SK-N-SH treated with all-trans-retinoic acid at 6 μM for 48 hours (cell line): Measurements from ENCODE around the gene ZBTB38.

Source experiments
- ATAC-seq: fragments of 200-7000 bp; cut with Tn5 transposase; 3 replicates; pipeline ENCODE4 v1.9.1; 2020; ENCODE audit warnings: mild to moderate bottlenecking, moderate library complexity
- ARNTL ChIP-seq: fragments of 450-650 bp; formaldehyde crosslinking; IDR thresholded peaks from 2 replicates; pipeline ENCODE4 v1.5.0; 2020; ENCODE audit warnings: low read depth, mild to moderate bottlenecking, moderate library complexity, borderline replicate concordance
- BACH2 ChIP-seq: fragments of 250-450 bp; sonication (Bioruptor Pico); IDR thresholded peaks from 2 replicates; pipeline ENCODE4 v1.9.0; 2021; ENCODE audit warnings: mild to moderate bottlenecking, borderline replicate concordance
- CSDC2 ChIP-seq: fragments of 250-450 bp; sonication (Bioruptor Pico); IDR thresholded peaks from 2 replicates; pipeline ENCODE4 v1.5.0; 2020; ENCODE audit warnings: mild to moderate bottlenecking, moderate library complexity
- CSRNP3 ChIP-seq: fragments of 250-450 bp; sonication (Bioruptor Pico); IDR thresholded peaks from 2 replicates; pipeline ENCODE4 v1.5.1; 2021; ENCODE audit warnings: mild to moderate bottlenecking, moderate library complexity
- ESRRG ChIP-seq: fragments of 250-450 bp; sonication (Bioruptor Pico); IDR thresholded peaks from 2 replicates; pipeline ENCODE4 v1.6.1; 2021; ENCODE audit warnings: mild to moderate bottlenecking
- GLIS3 ChIP-seq: fragments of 250-450 bp; sonication (Bioruptor Pico); IDR thresholded peaks from 2 replicates; pipeline ENCODE4 v1.5.0; 2020; ENCODE audit warnings: mild to moderate bottlenecking, moderate library complexity
- ISL1 ChIP-seq: fragments of 250-450 bp; sonication (Bioruptor Pico); IDR thresholded peaks from 2 replicates; pipeline ENCODE4 v2.1.2; 2022; ENCODE audit warnings: mild to moderate bottlenecking, moderate library complexity
- OSR1 ChIP-seq: fragments of 250-450 bp; sonication (Bioruptor Pico); IDR thresholded peaks from 2 replicates; pipeline ENCODE4 v1.8.0; 2022; ENCODE audit warnings: moderate library complexity, mild to moderate bottlenecking, inconsistent platforms
- POU6F1 ChIP-seq: fragments of 250-450 bp; sonication (Bioruptor Pico); IDR thresholded peaks from 2 replicates; pipeline ENCODE4 v1.8.0; 2021; ENCODE audit warnings: low read depth, mild to moderate bottlenecking, moderate library complexity, borderline replicate concordance
- PPARA ChIP-seq: fragments of 250-450 bp; sonication (Bioruptor Pico); IDR thresholded peaks from 2 replicates; pipeline ENCODE4 v1.5.0; 2020; ENCODE audit warnings: mild to moderate bottlenecking, borderline replicate concordance
- RARB ChIP-seq: fragments of 250-450 bp; sonication (Bioruptor Pico); IDR thresholded peaks from 2 replicates; pipeline ENCODE4 v1.8.0; 2021; ENCODE audit warnings: mild to moderate bottlenecking, moderate library complexity
- SNAI2 ChIP-seq: fragments of 250-450 bp; sonication (Bioruptor Pico); IDR thresholded peaks from 2 replicates; pipeline ENCODE4 v1.5.0; 2020; ENCODE audit warnings: mild to moderate bottlenecking, moderate library complexity
- TCF4 ChIP-seq: fragments of 250-450 bp; sonication (Bioruptor Pico); IDR thresholded peaks from 2 replicates; pipeline ENCODE4 v1.8.0; 2021; ENCODE audit warnings: mild to moderate bottlenecking, moderate library complexity, borderline replicate concordance
- TOX ChIP-seq: fragments of 250-450 bp; sonication (Bioruptor Pico); IDR thresholded peaks from 2 replicates; pipeline ENCODE4 v1.8.0; 2021; ENCODE audit warnings: mild to moderate bottlenecking, moderate library complexity, borderline replicate concordance
- TSHZ2 ChIP-seq: fragments of 250-450 bp; sonication (Bioruptor Pico); IDR thresholded peaks from 2 replicates; pipeline ENCODE4 v1.5.0; 2020; ENCODE audit warnings: mild to moderate bottlenecking, moderate library complexity
- ZC3H10 ChIP-seq: fragments of 250-450 bp; sonication (Bioruptor Pico); IDR thresholded peaks from 2 replicates; pipeline ENCODE4 v1.5.1; 2021; ENCODE audit warnings: mild to moderate bottlenecking, moderate library complexity
- ZFP3 ChIP-seq: fragments of 250-450 bp; sonication (Bioruptor Pico); IDR thresholded peaks from 2 replicates; pipeline ENCODE4 v1.5.0; 2020; ENCODE audit warnings: mild to moderate bottlenecking, moderate library complexity
- ZNF565 ChIP-seq: fragments of 450-650 bp; formaldehyde crosslinking; conservative IDR thresholded peaks from 2 replicates; pipeline ENCODE4 v1.5.0; 2020; ENCODE audit warnings: low read depth, mild to moderate bottlenecking, moderate library complexity
- ZNF70 ChIP-seq: fragments of 450-650 bp; formaldehyde crosslinking; IDR thresholded peaks from 2 replicates; pipeline ENCODE4 v1.5.0; 2020; ENCODE audit warnings: mild to moderate bottlenecking, moderate library complexity
- ZNF8 ChIP-seq: fragments of 450-650 bp; formaldehyde crosslinking; IDR thresholded peaks from 2 replicates; pipeline ENCODE4 v1.5.0; 2020; ENCODE audit warnings: mild to moderate bottlenecking, moderate library complexity

ZBTB38 gene

GRCh38 chr3:141342386-141342785, 25.9 kb upstream of the ZBTB38 start:
- TF ChIP-seq CSDC2 (CRISPR knock-in tag): no peak
- TF ChIP-seq ISL1 (CRISPR knock-in tag): no peak
- TF ChIP-seq TSHZ2 (CRISPR knock-in tag): no peak
- no peak for TF ChIP-seq PPARA (CRISPR knock-in tag)
- TF ChIP-seq POU6F1 (CRISPR knock-in tag): no peak
- TF ChIP-seq ZNF70 (CRISPR knock-in tag): no peak
- no peak for TF ChIP-seq CSRNP3 (CRISPR knock-in tag)
- no peak for TF ChIP-seq ZNF8
- no peak for TF ChIP-seq SNAI2 (CRISPR knock-in tag)
- TF ChIP-seq ZNF565 (CRISPR knock-in tag): no peak
- TF ChIP-seq OSR1 (CRISPR knock-in tag): no peak
- TF ChIP-seq, all 23 proteins: peak for 0
- ATAC-seq: no peak

- no peak for TF ChIP-seq ZNF8
- TF ChIP-seq SNAI2 (CRISPR knock-in tag): no peak
- no peak for TF ChIP-seq POU6F1 (CRISPR knock-in tag)
- no peak for TF ChIP-seq TOX
- no peak for TF ChIP-seq TSHZ2 (CRISPR knock-in tag)
- TF ChIP-seq ZNF565 (CRISPR knock-in tag): no peak
- no peak for TF ChIP-seq RARB
- TF ChIP-seq BACH2: no peak
- no peak for TF ChIP-seq CSDC2 (CRISPR knock-in tag)
- TF ChIP-seq TCF4 (CRISPR knock-in tag): no peak
- no peak for TF ChIP-seq ZNF70 (CRISPR knock-in tag)
- TF ChIP-seq ZFP3 (CRISPR knock-in tag): no peak
- no peak for TF ChIP-seq CSRNP3 (CRISPR knock-in tag)
- TF ChIP-seq ARNTL (CRISPR knock-in tag): no peak
- TF ChIP-seq GLIS3 (CRISPR knock-in tag): no peak
- no peak for TF ChIP-seq ESRRG
- TF ChIP-seq ZC3H10 (CRISPR knock-in tag): no peak
- ATAC-seq: no peak
These were observed 25.2 kb upstream of the ZBTB38 start for GRCh38 chr3:141343077-141343476.
